ENCODE results near the gene GIT2.
"Not testable (repeated sequence)": the region's sequence is repeated elsewhere in the genome, so short reads cannot be mapped to it uniquely, and the experiment has no call there.

- not testable (repeated sequence) for TF ChIP-seq CTCF, POLR2A (IDR thresholded peaks at IDR 0.05)
Measured at GRCh38 chr12:109899345-109899744, 96.8 kb downstream of the GIT2 start.

Measured in tibial nerve (tissue), 3 donors.